Measurements from ENCODE around the gene THBS3.

DNA sequence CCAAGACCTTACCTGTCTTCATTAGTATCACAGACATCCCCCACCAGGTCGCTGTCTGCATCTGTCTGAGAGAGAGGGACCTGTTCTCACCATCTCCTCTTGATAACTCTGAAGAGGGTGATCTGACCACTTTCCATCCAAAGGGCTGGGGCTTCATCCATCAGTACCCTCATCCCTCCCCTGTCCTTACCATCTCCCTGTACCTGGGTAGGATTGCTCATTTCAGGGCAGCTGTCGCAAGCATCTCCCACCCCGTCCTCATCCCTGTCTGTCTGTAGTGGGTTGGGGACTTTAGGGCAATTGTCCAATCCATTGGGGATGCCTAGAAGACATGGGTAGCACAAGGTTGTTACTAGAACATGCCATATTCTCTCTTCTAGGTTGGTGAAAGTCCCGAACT, 7.9 kb downstream of the THBS3 start:
- TF ChIP-seq, protein P1, sequence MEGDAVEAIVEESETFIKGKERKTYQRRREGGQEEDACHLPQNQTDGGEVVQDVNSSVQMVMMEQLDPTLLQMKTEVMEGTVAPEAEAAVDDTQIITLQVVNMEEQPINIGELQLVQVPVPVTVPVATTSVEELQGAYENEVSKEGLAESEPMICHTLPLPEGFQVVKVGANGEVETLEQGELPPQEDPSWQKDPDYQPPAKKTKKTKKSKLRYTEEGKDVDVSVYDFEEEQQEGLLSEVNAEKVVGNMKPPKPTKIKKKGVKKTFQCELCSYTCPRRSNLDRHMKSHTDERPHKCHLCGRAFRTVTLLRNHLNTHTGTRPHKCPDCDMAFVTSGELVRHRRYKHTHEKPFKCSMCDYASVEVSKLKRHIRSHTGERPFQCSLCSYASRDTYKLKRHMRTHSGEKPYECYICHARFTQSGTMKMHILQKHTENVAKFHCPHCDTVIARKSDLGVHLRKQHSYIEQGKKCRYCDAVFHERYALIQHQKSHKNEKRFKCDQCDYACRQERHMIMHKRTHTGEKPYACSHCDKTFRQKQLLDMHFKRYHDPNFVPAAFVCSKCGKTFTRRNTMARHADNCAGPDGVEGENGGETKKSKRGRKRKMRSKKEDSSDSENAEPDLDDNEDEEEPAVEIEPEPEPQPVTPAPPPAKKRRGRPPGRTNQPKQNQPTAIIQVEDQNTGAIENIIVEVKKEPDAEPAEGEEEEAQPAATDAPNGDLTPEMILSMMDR (IDR thresholded peaks at IDR 0.05 in 8 of 11, conservative IDR thresholded peaks at IDR 0.05 in 3 of 11) = no peak
- no peak for TF ChIP-seq POLR2A (IDR thresholded peaks at IDR 0.05)
